IPS-20b (cell line): Measurements from ENCODE around the gene ZNF236.

ENCODE experiments used
- H3K27ac ChIP-seq: one replicate; pipeline ENCODE4 v1.5.1; 2013; ENCODE audit warnings: low read length
- H3K27me3 ChIP-seq: 2 replicates; pipeline ENCODE4 v1.6.1; 2013; ENCODE audit warnings: mild to moderate bottlenecking, low read length, inconsistent platforms; ENCODE audit not compliant: insufficient read depth
- H3K36me3 ChIP-seq: 2 replicates; pipeline ENCODE4 v1.6.1; 2013; ENCODE audit warnings: low read depth, mild to moderate bottlenecking, inconsistent platforms, low read length, moderate library complexity; ENCODE audit not compliant: insufficient read depth
- H3K4me1 ChIP-seq: 2 replicates; pipeline ENCODE4 v1.6.1; 2013; ENCODE audit warnings: mild to moderate bottlenecking, control low read depth, inconsistent platforms, low read length, moderate library complexity; ENCODE audit not compliant: insufficient read depth
- H3K4me3 ChIP-seq: 2 replicates; pipeline ENCODE4 v1.5.1; 2013; ENCODE audit warnings: mild to moderate bottlenecking, low read length, inconsistent platforms
- H3K9ac ChIP-seq: 2 replicates; pipeline ENCODE4 v1.6.1; 2013; ENCODE audit warnings: low read depth, mild to moderate bottlenecking, inconsistent platforms, low read length, moderate library complexity
- H3K9me3 ChIP-seq: 2 replicates; pipeline ENCODE4 v1.6.1; 2013; ENCODE audit warnings: mild to moderate bottlenecking, low read depth, low read length, inconsistent platforms; ENCODE audit not compliant: insufficient read depth

ZNF236 gene

DNA sequence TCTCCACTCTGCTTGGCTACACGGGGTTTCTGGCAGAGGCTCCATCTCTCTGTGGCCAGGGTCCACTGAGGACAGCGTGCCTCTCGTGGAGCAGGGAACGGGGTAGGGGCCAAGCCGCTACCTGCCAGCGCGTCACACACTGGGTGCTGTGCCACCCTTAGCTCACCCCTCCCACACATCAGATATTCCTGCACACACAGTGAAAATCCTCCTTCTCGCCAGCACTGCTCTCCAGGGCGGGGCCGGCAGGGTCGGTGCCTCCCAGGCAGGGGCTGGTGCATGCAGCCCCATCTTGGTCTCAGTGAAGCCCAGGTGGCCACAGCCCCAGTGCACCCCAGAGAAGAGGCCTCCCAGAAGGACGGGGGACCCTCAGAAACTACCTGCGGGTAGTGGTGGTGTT, 185.6 kb downstream of the ZNF236 start:
- Histone ChIP-seq H3K9ac (no peak overlapping the region), H3K4me3 (no peak overlapping the region), H3K4me1 (peaks cover 19% of the 10 kb centered on the region; the same call in 1 of the 2 replicates), H3K27ac (no peak overlapping the region), H3K27me3 (no peaks in the 10 kb centered on the region), H3K9me3 (no peaks in the 10 kb centered on the region), H3K36me3 (no peaks in the 10 kb centered on the region)

DNA sequence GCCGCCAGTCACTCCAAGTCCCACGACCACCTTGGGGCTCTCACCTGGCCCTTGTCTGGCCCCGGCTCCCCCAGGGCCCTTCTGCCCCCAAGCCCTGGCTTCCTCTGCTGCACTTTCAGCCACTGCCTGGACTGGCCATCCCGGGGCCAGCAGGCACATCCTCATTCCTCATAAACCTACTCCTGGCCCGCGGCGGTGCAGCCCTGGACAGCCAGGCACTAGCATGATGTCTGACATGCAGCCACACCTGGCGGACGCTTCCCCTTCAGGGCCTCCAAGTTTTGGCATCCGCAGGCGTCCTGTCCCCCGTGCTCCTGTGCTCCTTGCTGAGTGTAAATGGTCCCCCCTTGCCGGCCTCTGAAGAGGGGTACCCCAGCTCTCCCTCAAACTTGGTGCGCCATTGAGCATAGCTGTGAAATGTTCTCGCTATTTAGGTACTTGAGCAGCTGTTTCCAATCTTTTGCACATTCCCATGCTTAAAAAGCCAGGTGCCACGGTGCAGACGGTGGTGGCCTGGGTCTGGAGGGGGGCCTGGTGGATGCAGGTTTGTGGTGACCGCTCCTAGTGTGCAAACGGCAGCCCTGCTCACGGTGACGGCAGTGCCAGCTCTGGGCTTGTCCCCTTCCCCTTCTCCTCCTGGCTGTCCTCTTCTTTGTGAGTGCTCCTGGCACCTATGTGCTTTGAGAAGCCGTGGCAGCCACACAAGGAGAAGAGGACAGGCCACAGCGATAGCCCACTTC, 186.4 kb downstream of the ZNF236 start:
- H3K27me3 ChIP-seq: no peaks in the 10 kb centered on the region
- H3K36me3 ChIP-seq: no peaks in the 10 kb centered on the region
- no peak overlapping the region for H3K9ac ChIP-seq
- H3K9me3 ChIP-seq: no peaks in the 10 kb centered on the region
- H3K4me3 ChIP-seq: no peak overlapping the region
- no peak overlapping the region for H3K27ac ChIP-seq
- H3K4me1 ChIP-seq: peaks cover 19% of the 10 kb centered on the region; the same call in 1 of the 2 replicates

DNA sequence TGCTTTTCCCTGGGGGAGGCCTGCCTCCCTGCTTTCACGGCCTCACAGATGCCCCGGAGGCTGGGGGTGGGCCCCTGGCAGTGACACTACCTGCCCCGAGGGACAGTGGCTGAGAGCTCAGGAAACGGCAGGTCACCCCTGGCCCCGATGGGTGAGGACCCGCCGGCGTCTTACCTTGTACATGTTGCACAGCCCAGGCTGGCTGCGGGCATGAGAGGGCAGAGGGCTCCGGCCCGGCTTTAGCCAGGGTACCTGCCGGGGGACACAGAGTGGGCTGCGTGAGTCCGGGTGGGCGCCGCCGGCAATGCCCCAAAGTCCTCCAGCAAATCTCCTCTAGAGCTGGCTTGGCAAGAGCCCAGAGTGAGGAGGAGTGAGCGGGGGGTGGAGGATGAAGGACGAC, 187.3 kb downstream of the ZNF236 start:
- H3K27me3 ChIP-seq: no peaks in the 10 kb centered on the region
- no peaks in the 10 kb centered on the region for H3K9me3 ChIP-seq
- no peak overlapping the region for H3K4me3 ChIP-seq
- peaks cover 19% of the 10 kb centered on the region; the same call in 1 of the 2 replicates for H3K4me1 ChIP-seq
- H3K27ac ChIP-seq: no peak overlapping the region
- no peak overlapping the region for H3K9ac ChIP-seq
- H3K36me3 ChIP-seq: no peaks in the 10 kb centered on the region

DNA sequence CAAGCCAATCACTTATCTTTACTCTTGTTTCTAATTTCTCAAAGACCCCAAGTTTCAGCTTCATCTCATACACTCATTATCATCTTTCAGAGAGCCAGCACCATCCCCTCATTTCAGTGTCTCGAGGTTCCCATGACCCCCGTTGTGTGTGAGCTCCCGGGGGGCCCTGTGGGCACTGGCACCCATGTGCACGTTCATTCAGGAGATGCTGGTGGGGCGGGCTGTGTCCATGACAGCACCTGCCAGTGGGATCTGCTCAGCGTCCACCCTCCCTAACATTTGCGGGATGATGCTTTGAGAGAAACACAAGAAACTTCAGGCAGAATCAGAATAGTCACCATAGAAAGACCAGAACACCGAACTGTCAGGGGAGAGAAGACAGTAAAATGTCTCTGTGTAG, 189.8 kb downstream of the ZNF236 start:
- Histone ChIP-seq H3K4me3 (no peak overlapping the region), H3K9me3 (no peaks in the 10 kb centered on the region), H3K4me1 (peaks cover 16% of the 10 kb centered on the region; the same call in 1 of the 2 replicates), H3K27ac (no peak overlapping the region), H3K9ac (no peak overlapping the region), H3K36me3 (no peaks in the 10 kb centered on the region), H3K27me3 (no peaks in the 10 kb centered on the region)

DNA sequence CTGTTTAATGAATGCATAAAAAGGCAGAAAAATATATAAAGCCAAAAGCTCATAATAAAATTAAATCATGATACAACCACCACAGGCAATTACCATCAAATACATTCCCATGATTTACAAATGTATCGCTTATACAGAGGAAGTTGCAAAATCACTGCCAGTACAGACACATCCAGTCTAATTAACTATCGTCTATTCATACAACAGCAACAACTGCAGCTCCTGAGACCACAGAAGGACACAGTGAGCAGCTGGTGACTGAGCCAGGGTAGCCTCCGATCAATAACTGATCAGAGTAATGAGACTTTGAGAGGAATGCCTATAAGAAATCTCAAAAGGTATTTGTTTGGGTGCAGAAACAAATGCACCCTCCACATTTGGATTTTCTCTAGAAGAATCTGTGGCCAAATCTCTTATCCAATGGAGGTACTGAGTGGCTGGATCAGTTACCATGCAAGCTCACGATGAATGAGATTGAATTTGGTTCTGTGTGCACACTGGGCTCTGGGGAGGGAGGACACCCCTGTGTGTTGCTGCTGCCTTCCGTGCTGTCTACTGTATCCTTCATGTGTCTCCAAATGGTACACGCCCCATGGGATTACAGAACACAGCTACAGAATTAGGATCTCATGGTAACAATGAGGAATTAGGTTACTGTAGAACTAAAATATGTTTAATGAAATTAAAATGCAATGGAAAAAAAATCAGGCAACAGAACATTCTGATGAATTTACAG, 190.6 kb downstream of the ZNF236 start:
- Histone ChIP-seq H3K27me3 (no peaks in the 10 kb centered on the region), H3K27ac (no peak overlapping the region), H3K4me1 (peaks cover 13% of the 10 kb centered on the region; the same call in 1 of the 2 replicates), H3K4me3 (no peak overlapping the region), H3K9me3 (no peaks in the 10 kb centered on the region), H3K9ac (no peak overlapping the region), H3K36me3 (no peaks in the 10 kb centered on the region)

DNA sequence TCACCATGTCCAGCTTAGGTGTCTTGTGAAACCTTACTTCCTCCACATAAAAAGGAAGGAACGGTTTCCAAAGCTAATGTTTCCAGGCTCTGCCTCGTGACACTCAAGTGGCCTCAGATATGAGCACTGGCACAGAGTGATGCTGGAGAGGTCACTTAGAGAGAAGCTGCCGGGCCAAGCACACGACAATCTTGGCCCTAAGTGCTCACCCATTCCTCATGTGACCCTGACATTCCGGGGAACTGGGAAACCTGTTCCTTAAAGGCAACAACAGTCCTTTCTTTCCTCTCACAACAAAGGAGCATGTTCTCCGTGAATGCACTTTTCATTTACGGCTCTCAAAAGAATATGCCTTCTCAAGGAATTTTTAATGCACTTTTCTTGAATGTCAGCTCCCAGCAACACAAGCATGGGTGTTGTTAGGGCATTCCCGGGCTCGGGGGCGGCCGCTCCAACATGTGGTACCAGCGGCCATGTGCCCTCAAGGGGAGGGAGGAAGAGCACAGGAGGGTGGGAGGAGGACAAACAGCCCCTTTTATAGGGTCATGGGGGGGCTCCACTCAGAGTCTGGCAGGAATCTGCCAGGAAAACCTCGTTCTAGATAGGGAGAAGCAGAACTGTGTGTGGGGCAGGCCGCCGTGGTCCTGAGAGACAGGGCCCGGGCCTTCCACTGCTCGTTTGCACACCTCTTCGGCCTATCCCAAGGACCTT, 191.6 kb downstream of the ZNF236 start:
- Histone ChIP-seq H3K36me3 (no peaks in the 10 kb centered on the region), H3K4me1 (peaks cover 13% of the 10 kb centered on the region; the same call in 1 of the 2 replicates), H3K27ac (no peak overlapping the region)

DNA sequence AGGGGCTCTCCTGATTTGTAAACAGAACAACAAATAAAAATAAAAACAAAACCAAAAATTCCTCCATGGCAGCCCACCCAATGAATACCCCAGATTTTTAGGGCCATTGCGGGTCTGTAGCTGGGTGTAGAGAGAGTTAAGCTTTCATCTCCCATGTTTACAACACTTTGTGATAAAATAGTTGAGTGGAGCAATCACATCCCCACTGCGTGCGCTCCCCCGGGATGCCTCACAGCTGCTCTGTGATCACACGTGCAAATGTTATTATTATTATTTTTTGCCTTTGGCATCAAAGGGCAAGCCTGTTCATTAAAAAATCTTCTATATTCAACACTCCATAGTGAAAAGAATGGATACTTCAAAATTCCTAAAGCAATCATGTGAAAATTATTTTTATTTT, 192.2 kb downstream of the ZNF236 start:
- H3K27me3 ChIP-seq: no peaks in the 10 kb centered on the region
- no peak overlapping the region for H3K9ac ChIP-seq
- H3K4me3 ChIP-seq: no peak overlapping the region
- no peak overlapping the region for H3K27ac ChIP-seq
- no peaks in the 10 kb centered on the region for H3K9me3 ChIP-seq
- H3K36me3 ChIP-seq: no peaks in the 10 kb centered on the region
- H3K4me1 ChIP-seq: peaks cover 13% of the 10 kb centered on the region; the same call in 1 of the 2 replicates

More for the DNA sequence above, 191.6 kb downstream of the ZNF236 start:
- Histone ChIP-seq H3K4me3 (no peak overlapping the region), H3K27me3 (no peaks in the 10 kb centered on the region), H3K9me3 (no peaks in the 10 kb centered on the region), H3K9ac (no peak overlapping the region)

DNA sequence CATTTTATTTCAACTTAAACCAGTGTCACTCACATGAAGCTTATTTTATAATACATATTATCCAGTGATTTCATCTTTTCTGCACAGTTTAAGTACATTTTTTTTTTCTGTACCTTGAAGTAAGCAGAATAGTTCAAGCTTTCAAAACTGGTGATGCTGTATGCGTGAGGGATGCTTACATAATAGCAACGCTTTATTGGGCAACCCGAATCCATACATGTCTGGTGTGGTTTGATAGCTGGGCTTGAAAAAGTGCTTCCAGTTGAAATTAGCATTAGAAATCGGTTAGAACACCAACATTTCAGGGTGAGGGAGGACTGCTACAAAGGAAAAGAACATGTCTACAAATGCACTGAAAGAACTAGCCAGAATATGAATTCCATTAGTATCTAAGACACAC, 192.8 kb downstream of the ZNF236 start:
- Histone ChIP-seq H3K4me1 (peaks cover 11% of the 10 kb centered on the region; the same call in 1 of the 2 replicates), H3K27me3 (no peaks in the 10 kb centered on the region), H3K4me3 (no peak overlapping the region), H3K9ac (no peak overlapping the region), H3K27ac (no peak overlapping the region), H3K9me3 (no peaks in the 10 kb centered on the region), H3K36me3 (no peaks in the 10 kb centered on the region)

DNA sequence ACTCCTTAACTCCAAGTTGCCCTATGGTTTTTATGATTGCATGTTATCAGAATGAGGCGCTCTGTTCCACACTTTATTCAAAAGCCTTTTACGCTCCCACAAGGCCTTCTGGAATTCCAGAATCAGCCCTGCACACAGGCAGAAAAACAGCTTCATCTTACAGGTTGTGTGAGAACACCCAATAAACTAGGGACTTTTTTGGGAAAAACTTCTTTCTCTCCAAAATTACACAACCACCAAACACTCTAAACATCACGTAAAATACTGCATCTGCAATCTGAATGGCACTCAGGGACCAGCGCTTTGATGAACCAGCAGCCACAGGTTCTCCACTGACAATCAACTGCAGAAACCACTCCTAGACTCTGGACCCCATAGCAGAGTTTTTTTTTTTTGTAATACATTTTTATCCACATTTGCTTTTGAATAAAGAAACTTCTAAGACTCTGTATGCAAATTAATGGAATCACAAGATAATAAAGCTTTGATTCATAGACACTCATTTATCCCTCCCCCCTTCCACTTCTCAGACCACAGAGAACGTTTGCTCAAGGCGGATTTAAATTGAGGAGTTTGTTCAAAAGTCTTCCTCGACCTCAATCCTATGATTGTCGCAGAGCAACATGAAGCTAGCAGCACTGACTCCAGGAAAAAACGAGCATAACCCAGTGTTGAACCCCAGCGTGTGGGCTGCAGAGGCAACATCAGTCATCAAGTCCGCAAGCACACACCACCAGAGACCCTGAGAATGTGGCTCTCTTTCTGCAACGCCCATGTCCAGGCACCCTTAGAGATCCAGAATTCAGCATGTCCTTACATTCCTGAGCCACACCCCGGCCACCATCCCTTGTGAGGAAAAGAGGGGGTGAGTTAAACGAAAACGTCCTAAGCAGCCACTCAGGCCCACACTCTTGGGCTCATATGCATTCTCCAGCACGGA, 193.7 kb downstream of the ZNF236 start:
- Histone ChIP-seq H3K9me3 (no peaks in the 10 kb centered on the region), H3K4me1 (peaks cover 3% of the 10 kb centered on the region; the same call in 1 of the 2 replicates), H3K27ac (no peak overlapping the region), H3K27me3 (no peaks in the 10 kb centered on the region), H3K36me3 (no peaks in the 10 kb centered on the region), H3K4me3 (no peak overlapping the region), H3K9ac (no peak overlapping the region)

DNA sequence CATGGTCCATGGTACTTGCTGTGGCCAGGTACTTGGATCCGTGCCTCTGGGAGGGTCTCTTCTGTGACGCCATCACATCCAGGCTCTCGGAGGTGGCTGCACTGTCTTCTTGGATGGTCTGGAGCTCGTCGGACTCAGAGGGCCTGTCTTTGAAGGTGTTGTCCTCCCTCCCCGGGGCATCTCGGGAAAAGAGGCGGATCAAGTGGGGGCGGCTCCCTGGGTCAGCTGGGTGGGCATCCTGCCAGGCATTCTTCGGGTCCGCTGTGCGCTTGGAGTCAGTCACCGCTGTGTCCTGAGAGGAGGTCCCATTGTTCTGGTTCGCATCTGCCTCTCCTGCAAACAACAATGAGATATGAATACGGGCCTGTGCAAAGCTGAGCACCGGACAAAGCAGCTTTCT, 194.6 kb downstream of the ZNF236 start:
- Histone ChIP-seq H3K9me3 (no peaks in the 10 kb centered on the region), H3K4me3 (no peak overlapping the region), H3K27me3 (no peaks in the 10 kb centered on the region), H3K36me3 (no peaks in the 10 kb centered on the region), H3K9ac (no peak overlapping the region), H3K4me1 (no peaks in the 10 kb centered on the region), H3K27ac (no peak overlapping the region)

DNA sequence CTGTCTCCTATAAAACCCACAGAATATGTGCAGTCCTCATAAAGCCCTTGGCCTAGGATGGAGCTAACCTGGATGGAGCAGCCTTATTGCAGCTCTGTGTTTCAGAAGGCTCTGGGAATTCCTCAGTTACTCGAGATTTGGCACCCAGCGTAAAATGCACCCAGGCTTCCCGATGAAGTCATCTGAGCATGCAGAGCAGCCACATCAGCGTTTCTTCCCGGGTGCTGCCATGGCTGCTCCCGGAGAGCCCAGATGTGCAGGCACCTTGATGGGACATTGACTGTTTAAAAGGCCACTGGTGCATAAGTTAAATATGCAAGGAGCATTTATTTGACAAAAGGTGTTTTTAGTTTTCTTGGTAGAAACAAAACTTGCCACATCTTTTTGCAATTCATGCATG, 195.0 kb downstream of the ZNF236 start:
- H3K27me3 ChIP-seq: no peaks in the 10 kb centered on the region
- H3K27ac ChIP-seq: no peak overlapping the region
- no peaks in the 10 kb centered on the region for H3K4me1 ChIP-seq
- no peak overlapping the region for H3K9ac ChIP-seq
- no peaks in the 10 kb centered on the region for H3K9me3 ChIP-seq
- no peaks in the 10 kb centered on the region for H3K36me3 ChIP-seq
- no peak overlapping the region for H3K4me3 ChIP-seq
